Measurements from ENCODE around the gene RBFOX1.

The RBFOX1 gene

DNA sequence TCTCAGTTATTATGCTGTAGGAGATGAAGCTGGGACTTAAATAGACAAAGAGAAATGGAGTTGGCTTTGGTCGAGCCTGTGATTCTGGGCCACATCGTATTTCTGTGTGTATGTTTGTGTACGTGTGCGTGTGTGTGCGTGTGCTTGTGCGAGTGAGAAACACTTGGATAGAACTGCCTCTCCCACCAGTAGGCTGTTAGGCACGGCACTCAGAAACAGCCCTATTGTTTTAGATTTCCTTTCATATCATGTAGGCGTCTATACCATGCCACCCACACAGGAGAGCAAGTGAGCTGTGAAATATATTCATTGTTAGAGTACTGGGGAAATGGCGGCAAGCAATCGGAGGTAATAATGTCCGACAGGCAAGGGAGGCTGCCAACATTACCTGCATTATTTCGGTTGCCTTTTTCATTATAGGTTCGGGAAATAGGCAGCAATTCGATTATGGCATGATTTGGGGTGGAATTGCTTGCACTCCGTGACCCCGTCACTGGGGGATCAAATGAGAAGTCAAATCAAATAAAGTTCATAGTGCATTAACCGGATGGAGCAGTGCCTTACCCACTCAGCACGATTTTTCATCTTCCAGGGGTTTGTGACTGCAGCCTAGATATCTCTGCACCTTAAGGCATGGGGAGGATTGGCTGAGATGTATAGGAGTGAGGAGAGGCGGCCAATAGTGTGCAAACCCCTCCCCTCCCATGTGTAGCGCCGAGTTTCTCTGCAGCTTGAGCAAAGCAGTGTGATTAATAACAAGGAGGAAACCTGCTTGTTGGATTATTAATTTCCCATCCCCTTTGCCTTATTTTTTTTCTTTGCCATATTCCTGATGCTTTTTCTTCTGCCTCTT is 89.6 kb downstream of the RBFOX1 start:
- no peak for DNase-seq

DNA sequence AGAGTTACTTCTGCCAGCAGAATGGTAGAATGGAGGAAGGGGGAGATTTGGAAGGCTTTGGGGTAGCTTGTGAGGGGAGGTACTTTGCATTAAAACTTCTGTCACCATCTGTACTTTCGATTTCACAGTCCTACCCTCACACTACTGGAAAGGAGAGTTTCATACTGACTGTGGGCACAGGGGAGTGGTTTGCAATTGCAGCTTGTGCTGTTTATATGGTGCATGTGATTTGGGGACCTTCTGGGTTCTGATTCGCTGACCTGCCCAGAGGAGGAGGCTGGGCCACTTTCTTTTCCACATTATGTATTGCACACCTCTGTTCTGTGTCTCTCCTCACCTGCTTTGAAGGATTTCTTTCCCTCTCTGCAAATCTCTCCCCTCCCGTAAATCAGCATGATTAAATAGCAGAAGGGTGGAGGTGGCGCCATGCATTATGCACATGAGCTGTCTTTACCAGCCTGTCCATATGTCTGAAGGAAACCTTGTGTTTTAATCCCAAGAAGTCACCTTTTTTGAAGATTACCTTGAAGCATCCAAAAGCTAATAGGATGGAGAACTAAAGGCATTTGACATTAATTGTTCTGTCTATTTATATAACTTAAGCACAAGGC is 90.9 kb downstream of the RBFOX1 start:
- no peak for DNase-seq

DNA sequence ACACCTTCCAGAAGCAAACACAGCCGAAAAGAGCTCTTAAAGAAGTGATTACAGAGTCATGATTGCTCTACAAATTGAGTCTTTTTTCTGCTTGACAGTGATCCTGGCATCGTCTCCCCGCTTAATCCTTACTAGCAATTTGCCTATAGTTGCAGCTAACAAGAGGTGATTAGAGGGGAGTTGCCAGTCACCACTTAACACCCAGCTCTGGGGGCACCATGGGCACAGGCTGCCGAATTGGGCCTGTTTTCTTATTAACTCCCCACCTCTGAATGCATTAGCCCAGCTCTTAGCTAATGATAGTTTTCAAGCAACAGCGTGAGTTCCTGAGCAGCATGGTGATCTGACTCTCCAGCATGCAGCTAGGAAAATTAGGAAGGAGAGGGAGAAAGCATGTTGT is 93.5 kb downstream of the RBFOX1 start:
- DNase-seq, result no peak

DNA sequence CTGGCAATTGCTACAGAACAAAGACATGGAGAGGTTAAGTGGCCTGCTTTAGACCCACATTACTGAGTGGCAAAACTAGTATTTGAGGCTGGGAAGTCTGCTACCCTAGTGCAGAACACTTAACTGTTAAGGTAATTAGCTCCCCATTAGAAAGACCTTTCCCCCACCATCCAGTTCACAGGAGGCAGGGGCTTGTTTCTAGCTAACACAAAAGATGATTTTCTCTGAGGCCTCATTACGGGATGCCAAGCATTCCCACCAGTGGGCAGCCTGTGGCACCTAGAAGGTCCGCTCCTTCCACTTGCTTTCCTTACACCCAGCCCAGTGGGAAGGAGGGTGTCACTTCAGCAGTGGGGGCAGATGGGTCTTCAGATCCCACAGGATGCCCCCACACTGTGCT is 99.1 kb downstream of the RBFOX1 start:
- DNase-seq, result no peak

DNA sequence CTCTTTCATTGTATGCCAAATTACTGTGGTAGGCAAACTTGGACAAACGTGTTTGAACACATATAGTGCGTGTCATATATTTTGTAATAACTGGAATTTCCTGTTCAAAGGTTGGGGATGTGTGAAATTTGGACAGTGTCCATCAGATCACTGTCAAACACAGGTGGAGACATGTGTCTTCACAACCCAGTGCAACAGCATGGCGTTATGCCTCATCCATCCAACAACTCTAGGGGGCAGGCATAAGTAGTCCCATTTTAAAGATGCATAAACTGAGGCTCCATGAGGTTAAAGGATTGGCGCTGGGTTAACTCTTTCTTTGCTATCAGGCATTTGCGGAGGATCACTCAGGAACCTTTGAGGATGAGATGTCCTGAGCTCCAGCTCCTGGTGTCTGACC is 103.7 kb downstream of the RBFOX1 start:
- DNase-seq, result no peak

DNA sequence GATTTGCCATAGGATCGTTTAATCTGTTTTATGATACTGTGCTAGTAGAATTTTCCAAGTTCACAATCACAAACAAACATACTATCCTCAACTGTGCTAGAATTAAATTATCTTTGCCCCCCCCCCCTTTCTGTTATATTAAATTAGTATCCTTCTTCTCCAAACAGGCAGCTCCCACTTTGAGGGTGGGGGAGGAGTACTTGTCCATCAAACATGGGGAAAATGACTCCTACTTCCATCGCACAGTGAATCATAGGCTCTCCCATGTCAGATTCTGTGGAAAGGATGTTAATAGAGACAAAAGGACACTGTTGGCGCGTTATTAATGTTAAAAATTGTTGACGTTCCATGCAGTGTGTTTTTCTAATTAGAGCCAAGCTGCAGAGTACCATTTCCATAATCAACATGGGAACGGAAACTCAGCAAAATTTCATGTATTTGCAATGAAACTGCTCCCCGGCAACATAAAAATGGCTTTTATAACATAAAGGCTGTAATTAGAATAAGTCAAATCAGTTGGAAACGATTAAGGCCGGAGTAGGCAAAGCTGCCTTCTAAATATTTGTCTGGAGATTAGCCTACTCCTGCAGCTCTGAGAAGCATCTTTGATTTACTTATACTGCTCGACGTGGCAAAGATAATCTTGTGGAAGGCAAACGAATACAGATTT is 104.6 kb downstream of the RBFOX1 start:
- no peak for DNase-seq

DNA sequence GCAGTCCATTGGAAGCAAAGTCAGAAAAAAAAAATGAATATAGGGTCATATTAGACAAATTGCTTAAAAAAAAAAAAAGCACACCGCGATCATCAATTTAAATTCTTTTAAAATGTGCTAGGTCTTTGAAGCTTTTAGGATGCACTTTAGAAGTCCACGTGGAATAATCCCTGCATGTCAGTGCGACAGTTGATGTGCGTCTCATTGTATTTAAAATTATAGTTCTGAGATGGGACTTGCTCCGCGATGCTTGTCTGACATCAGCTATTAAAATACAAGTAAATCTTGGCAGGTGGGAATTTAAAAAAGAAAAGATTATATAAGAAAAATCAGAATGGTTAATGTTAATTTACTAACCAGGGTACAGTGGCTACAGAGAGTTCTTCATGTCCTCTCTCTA is 105.2 kb downstream of the RBFOX1 start:
- DNase-seq, result no peak

DNA sequence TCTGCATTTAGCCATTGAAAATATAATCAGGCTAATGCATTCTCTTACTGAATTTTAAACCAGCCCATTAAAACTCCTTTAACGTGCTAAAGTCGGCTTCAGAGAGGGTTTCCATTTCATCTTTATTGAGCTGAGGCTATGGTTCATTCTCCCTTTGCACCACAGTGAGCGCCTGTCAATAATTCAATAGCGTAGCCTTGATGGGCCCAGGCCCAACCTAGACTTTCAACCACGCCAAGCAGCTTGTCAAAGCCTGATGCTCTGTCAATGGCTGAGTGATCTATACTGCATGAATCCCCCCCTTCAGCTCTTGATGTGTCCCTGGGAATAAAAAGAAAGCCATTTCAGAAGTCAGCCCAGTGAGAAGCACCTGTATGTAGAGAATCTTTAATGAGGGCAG is 106.0 kb downstream of the RBFOX1 start:
- DNase-seq, result no peak

DNA sequence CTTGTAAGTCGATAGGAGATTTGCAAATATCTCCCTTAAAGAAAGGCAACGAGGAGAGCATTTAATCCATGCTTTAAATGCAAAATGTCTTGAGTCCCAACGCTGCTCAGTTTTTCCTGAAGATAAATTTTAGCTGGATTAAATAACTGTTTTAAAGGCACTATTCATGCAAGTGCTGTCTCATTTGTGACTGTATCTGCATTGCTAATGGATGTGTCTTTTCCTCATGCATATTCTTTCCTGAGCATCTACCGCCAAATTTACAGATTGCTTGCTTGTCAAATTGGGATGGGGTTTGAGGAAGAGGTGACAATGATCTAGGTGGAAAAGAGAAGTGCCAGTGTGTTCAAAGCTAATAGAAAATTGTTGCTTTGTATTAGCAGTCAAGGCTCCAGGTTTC is 106.9 kb downstream of the RBFOX1 start:
- no peak for DNase-seq

DNA sequence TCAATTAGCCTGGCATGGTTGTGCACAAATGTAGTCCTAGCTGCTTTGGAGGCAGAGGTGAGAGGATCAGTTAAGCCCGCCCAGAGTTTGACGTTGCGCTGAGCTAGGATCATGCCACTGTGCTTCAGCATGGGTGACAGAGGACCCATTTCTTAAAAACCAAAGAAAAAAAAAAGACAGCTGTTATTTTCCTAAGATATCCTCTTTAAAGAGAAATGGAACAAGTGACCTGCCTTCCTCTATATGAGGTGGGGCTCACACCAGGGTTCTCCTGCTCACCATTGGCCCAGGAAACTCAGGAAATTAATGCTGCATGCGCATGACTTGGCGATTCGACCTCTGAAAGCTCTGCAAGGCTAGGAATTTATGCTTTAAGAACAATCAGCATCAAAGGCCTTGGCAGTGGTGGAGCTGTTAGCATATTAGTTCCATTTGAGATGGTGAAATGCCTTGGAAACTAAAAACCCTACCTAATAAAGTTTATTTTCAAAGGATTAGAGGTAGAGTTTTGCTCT is 108.3 kb downstream of the RBFOX1 start:
- DNase-seq, result no peak

DNA sequence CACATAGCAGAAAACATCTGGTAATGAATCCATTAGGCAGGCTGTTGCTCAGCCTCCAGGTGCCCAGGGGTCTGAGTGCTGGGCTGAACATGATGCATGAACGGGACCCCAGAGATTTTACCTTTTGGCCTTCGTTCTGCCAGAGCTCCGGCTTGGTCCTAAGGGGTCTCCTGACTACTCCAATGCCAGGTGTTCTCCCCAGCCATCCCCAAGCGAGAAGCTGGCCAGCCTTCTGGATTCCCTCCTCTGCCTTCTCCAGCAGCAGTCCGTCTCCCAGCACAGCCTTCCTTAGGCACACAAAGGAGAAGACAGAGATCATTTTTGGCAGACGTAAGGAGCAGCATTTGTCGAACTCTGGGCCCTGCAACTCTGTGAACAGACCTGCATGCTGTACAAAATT is 109.4 kb downstream of the RBFOX1 start:
- no peak for DNase-seq

DNA sequence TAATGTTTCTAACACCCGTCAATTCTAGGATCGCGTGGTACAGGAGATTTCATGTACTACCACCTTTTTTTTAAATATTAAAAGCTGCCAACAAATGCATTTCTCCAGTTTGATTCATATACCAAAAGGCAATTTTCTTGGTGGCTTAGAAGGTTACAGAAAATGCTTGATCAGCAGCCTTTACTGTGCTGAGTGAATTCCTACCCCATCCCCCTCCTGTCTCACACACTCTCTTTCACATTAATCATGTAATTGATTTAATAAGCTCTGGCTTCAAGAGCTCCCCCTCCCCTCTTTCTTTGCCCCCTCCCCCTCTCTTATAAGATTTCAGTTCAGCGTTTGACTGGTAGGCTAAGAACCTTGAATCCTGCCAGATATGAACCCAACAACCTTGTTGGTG is 110.5 kb downstream of the RBFOX1 start:
- DNase-seq, result no peak

DNA sequence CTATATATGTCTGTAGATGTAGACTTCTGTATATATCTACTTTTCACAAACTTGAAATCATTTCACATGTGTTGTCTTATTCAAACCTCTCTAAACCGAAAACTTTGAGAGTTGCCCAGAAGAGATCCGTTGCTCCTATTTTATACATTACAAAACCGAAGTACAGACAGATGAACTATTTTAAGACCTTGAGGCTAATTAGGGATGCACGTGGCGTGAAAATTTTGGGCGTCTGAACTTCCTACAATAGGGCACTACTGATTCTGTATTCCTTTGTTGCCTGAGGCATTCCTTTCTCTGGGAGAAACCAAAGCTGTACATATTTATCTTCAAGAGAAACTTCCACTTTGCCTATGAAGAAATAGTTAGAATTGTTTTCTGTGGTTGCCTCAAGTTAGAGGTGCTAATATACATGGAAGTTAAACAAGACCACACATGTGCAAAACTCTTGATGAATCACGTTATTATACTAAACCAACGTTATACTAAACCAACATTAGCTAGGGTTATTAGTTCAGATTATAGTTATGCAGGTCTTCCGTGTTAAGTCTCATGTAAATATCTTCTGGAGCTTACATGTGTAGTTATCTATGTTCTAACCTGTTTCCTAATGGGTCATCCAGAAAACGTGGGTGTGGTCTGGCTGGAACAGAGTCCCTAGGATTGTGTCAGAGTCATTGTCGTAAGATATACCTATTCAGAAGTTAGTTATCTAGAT is 111.2 kb downstream of the RBFOX1 start:
- DNase-seq, result no peak

DNA sequence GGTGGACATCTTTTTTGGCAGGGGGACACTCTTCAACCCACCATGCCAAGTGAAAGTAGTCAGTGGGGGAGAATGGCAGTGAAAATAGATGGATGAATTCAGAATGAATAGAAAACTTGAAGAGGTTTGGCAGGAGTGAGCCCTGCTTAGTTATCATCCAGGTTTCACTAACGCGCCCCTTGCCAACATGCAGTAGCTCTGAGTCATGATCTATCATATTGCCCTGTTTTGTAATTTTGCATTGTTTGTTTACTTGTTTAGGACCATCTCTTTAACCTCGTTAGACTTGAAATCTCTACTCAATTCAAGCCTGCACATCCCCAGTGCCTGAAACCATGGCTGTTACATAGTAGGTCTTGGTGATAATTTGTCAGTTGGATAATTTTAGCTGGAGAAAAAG is 116.7 kb downstream of the RBFOX1 start:
- DNase-seq, result no peak

DNA sequence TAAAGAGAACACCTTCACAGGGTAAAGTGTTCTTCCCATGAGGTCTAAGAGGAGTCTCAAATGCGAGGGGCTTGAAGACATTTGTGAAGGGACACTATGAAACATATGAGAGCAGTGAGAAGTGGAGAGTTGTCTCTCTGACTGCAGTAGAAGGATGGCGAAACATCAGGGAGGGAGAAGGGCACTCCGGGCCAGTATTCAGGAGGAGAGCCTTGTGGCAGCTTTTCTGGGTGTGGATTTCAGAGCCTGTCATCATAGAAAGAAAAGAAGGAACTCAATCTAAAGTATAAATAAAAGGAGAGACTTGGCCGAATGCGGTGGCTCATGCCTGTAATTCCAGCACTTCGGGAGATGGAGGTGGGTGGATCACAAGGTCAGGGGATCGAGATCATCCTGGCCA is 117.2 kb downstream of the RBFOX1 start:
- DNase-seq, result no peak

DNA sequence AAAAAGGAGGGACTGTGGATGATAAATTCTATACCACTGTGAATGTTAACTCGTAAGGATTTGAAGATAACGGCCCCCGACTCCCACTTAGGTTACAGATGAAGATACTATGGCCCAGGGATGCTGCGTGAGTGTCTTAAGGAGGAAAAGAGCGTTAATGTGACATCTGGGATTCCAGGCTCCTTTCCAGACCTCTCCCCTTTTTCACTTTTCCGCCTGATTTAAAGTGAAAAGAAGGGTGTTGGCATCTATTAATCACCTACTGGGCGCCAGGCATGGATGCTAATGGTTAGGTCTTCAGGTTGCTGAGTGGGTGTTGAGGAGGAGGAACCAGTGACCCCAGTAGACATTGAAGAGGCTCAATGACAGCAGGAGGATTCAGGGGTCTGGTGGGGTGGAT is 117.8 kb downstream of the RBFOX1 start:
- DNase-seq, result no peak

DNA sequence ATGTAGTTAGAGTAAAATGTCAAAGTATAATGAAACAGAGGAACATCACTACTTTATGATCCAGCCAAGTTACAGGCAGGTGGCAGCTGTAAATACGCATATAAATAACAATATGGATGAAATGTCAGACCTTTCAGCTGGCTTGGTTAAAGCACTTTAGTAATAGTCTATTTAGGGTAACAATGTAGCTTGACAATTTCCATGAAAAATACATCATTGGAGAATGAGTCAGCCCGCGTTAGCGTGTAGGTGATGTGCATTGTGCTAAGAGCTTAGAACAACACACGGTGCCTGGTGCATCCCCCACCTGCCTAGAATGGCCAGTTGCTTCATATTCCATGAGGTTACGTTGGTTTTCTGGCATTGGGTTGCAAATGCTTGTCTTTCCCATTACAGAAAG is 119.4 kb downstream of the RBFOX1 start:
- no peak for DNase-seq

DNA sequence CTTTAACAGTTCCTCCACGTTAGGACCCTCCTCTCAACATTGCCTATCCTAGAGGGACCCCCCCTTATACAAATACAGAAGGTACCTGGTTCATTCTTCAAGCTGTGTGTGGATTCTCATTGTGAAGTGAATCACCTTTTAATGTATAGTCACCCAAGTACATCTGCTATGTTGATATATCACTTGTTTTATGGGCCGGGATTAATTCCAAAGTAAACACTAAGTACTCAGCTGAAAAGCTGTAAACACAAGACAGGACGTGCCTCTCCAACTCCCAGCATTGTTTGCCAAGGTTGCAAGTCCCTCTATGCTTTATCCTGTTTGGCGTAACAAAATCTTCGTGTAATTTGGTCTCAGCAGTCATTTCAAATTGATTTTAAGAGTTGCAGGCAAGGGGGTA is 123.6 kb downstream of the RBFOX1 start:
- DNase-seq, result no peak

DNA sequence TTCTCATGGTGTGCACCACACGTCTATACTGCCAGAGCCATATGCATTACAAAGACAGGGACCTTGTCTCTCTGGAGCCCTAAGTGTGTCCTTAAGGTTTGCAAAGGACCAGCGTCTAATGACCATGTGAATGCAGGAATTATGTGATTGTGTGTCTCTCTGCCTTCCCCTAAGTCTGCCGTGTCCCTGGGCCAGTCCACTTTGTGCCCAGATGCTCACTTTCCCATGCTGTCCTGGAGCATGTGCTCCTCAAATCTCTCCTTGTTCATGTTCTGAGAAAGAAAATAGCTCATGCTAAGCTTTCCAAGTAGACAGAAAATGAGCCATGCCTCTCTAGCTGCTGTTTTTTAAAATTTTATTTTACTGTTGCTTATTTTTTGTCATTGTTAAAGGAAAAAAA is 125.5 kb downstream of the RBFOX1 start:
- DNase-seq, result no peak

DNA sequence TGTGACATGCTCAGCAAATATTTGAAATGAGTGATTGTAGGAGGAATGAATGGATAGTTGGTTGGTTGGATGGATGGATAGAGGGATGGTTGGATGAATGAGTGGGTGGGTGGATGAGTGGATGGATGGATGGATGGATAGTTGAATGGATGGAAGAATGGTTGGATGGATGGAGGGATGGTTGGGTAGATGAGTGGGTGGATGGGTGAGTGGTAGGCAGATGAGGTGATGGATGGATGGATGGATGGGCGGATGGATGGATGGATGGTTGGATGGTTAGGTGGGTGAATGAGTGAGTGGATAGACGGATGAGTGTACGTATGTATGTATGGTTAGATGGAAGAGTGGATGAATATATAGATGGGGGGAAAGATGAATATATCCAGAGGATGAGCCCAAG is 137.7 kb downstream of the RBFOX1 start:
- no peak for DNase-seq

DNA sequence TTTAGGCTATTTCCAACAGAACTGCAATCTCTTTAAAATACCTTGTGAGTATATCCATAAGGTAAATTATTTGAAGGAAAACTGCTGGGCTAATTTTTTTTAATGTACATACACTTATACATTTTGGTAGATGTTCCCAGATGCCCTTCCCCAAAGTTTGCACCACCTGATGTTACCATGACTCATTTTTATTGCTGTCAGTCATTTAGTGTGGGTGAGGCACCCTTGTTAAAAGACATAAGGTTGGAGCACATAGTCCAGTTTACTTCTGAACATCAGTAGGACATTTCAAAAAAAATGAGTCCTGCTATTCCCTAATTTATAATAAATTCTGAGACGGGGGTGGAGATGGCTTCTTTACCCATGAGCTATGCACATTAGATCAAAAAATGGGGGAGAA is 138.6 kb downstream of the RBFOX1 start:
- no peak for DNase-seq

DNA sequence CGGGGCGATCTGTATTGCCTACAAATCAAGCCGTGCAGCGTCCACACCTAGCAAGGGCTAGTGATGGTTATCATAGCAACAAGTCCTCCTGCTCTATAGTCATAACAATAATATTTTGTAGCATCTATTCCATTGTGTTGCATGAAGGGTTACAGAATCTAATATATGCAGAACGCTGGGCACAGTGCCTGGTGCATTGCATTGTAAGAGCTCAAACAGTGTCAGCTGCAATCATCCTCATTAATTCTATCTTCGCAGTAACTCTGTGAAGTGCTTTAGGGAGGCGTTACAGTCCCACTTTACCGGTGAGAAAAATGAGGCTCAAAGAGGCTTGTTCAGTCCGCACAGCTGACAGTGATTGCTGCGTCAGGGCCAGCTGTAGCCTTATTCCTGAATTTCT is 149.4 kb downstream of the RBFOX1 start:
- no peak for DNase-seq

DNA sequence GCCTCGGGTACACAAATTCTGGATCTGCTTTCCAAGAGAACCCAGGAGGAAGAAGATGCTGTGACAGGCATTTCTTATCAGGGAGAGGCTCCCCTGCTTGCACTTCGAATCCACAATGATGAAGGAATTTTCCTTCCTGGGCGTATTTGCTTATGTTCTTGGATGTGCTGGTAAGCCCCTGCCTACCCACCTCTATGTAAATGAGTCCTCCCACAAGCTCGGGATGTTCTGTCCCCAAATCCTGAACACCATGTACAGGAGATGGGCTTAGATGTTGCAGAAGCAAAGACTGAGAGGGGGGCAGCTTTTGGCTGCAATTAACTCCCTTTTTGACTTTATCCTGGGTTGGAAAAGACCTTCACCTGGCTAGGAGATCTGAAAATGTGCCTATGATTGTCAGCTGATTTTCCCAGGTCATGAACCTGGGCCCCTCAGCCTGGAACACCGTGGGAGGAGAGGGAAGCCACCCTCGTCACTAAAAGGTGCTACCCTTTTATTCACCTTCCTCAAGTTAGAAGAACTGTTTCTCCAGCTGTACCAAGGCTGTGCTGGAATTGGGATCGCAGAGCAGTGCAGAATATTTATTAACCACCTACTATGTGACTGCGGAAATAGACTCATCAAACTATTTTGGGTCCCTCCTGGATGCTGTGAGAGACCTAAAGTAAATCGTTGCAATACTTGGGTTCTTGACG is 150.1 kb downstream of the RBFOX1 start:
- no peak for DNase-seq

Data from activated CD4-positive, alpha-beta T cell treated with anti-CD3 and anti-CD28 coated beads for 4 hours (primary cell).